T47D (cell line): ENCODE results near the gene KNOP1.
A peak's percentile ranks its signal among the peaks of the same experiment; 100 is the strongest.

Experiments
- DNase-seq, 2 experiments: peaks; one replicate each; pipeline versions ENCODE4 v3.0.0 to v3.0.0-alpha.2; 2011 to 2012; ENCODE audit warnings: low read depth in 1 of 2, low spot score in 1 of 2
- JUND ChIP-seq: IDR thresholded peaks from 2 replicates; pipeline ENCODE4 v1.6.1; 2012; ENCODE audit warnings: low read depth
- in situ Hi-C: cut with HindIII; loops from 2 replicates; pipeline ENCODE4 v1.10.0; 2016; ENCODE audit warnings: low sequenced_read_pairs, low pct_unique_long_range_greater_than_20kb

Gene KNOP1

DNA sequence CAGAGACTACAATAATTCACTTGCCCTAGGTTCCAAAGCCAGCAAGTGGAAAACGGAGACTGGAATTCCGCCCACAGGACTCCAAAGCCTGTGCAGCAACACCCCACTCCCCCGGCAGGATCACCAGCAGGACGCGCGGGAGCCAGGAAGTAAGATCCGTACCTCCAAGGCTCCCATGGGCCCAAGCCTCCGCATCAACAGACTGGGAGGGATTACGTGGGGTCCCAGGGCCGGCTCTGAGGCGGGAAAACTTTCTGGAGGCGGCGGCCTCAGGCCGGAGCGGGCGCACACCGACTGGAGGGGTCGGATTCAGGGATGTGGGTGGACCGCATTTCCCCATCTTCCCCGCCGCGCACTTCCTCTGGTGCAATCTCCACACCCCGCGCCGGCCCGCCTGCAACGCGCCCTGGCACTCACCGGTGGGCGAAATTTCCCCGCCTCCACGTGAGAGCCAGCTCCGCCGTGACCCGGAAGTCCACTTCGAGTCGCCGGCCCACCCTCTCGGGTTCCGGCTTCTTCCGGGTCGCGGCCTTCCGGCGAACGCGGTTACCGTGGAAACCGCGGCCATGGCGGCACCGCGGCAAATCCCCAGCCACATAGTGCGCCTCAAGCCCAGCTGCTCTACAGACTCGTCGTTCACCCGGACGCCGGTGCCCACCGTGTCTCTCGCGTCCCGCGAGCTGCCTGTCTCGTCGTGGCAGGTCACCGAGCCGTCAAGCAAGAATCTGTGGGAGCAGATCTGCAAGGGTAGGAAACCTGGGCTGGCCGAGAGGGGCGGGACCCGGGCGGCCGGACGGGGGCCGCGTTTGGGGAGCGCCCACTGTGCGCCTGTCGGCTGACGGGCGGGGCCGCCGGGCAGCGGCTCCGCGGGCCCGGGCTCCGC is at the start of gene KNOP1, which contains the start of gene IQCK:
KNOP1 (minus strand) TSS at position 487 of the 883 bp plus-strand sequence. CDS start 3,192 bp downstream, outside the sequence.
IQCK (plus strand) TSS at position 531 of the 883 bp plus-strand sequence; CDS start at position 567, 36 bp downstream.
- in situ Hi-C loops: no loop called here

GRCh38 chr16:19767497-19767896 is 49.5 kb upstream of the KNOP1 start:
- TF ChIP-seq JUND: no peak
- no peak for DNase-seq
- in situ Hi-C loops: no loop called here

More for the DNA sequence above, at the start of gene KNOP1, which contains the start of gene IQCK:
- peak; percentile 86 to 92 for DNase-seq
- no peak for TF ChIP-seq JUND

GRCh38 chr16:19766988-19767387 is 49.0 kb upstream of the KNOP1 start:
- DNase-seq: no peak
- no peak for TF ChIP-seq JUND
- in situ Hi-C loops: no loop called here

DNA sequence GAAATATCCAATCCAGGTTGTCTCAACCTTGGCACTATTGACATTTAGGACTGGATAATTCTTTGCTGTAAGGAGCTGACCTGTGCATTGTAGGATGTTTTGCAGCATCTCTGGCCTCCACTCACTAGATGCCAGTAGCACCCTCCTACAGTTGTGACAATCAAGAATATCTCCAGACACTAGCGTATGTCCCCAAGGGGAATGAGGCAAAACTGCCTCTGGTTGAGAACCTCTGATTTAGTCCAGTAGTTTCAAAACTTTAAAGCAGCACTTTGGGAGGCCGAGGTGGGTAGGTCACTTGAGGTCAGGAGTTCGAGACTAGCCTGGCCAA is 48.5 kb upstream of the KNOP1 start:
- TF ChIP-seq JUND: no peak
- no peak for DNase-seq
- in situ Hi-C loops: no loop called here

DNA sequence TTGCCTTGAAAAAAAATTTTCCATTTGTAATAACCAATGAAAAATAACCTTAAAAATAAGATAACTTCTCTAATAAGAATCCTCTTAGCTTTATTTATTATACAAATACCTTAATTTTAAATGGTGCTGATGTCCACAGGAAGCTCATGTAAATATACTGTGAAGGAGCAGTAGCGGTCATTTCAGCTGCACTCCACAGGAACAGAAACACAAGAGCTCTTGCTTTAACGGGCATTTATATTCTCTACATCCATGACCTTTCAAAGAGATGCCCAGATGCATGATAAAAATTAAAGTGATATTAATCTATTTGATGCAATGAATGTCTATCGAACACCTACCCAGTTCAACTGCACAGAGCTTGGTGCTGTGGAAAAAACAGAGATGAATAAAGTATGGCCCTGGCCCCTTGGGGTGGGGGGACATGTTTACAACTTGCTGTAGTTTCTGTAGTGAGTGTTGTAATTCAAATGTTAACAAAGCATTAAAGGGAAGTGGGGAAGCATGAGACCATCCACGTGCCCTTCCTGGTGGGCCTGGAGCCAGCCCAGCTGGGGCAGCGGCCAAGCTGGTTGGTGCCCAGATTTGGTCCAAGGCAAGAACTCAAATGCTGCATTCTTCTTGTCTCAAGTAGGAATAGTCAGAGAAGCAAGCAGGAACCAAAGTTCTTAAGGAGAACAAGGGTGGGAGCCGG is 48.0 kb upstream of the KNOP1 start:
- no peak for DNase-seq
- in situ Hi-C loops: no loop called here
- no peak for TF ChIP-seq JUND

DNA sequence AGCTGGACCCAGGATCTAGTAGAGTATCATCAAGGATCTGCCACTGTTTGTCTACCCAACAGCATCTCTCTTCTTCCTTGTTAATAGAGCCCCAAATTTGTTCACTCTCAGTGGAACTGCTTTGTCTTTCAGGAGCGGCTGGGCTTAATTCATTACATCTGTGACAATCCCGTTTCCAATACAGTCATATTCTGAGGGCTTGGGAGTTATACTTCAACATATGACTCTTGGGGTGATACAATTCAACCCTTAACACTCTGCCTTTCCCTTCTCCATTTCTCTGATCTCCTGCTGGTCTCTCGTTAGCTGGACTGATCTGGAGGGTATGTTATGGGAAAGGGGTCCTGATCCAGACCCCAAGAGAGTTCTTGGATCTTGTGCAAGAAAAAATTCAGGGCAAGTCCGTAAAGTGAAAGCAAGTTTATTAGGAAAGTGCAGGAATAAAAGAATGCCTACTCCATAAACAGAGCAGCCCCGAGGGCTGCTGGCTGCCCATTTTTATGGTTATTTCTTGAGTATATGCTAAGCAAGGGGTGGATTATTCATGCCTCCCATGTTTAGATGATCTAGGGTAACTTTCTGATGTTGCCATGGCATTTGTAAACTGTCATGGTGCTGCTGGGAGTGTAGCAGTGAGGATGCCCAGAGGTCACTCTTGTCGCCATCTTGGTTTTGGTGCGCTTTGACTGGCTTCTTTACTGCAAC is 42.5 kb upstream of the KNOP1 start:
- no peak for DNase-seq
- in situ Hi-C loops: no loop called here
- no peak for TF ChIP-seq JUND

DNA sequence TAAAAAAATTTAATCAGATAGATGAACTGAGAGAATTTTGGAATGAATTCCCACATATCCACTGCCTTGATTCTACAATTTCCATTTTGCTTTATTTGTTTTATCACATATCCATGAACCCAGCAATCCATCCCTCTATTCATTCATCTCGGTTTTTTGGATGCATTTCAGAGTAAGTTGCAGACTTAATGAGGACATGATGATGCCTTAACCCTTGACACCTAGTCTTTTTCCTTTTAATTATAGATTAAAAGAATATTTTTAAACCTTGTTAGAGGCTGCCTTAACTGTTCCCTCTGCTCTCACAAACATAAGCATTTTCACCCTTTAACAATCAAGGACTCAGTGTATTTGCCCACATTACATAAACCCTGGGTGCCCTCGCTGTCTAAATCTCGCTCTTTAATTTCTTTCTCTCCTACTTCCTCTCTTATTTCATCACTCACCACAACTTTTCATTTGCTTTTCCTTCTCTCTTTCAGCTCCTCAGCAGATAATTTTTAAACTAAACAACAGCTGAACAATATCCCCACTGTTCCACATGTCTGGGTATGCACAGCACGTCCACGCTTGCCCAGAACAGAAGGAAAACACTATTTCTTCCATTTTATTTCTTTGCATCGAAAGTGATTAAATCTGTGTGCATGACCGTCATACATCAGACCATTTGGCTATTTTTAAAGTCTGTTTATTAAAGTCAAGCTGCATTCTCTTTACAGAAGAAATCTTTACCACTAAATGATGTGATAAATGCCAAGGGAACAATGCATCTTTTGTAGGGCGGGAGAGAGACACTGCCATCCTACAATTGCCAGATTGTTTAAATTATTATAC is 40.0 kb upstream of the KNOP1 start:
- no peak for DNase-seq
- in situ Hi-C loops: no loop called here
- TF ChIP-seq JUND: no peak

GRCh38 chr16:19757026-19757425 is 39.0 kb upstream of the KNOP1 start:
- no peak for DNase-seq
- in situ Hi-C loops: no loop called here
- TF ChIP-seq JUND: no peak

GRCh38 chr16:19755268-19755667 is 37.2 kb upstream of the KNOP1 start:
- in situ Hi-C loops: no loop called here
- TF ChIP-seq JUND: no peak
- no peak for DNase-seq

- no peak for DNase-seq
- TF ChIP-seq JUND: no peak
- in situ Hi-C loops: no loop called here
Observed at GRCh38 chr16:19754644-19755036, 36.6 kb upstream of the KNOP1 start.

DNA sequence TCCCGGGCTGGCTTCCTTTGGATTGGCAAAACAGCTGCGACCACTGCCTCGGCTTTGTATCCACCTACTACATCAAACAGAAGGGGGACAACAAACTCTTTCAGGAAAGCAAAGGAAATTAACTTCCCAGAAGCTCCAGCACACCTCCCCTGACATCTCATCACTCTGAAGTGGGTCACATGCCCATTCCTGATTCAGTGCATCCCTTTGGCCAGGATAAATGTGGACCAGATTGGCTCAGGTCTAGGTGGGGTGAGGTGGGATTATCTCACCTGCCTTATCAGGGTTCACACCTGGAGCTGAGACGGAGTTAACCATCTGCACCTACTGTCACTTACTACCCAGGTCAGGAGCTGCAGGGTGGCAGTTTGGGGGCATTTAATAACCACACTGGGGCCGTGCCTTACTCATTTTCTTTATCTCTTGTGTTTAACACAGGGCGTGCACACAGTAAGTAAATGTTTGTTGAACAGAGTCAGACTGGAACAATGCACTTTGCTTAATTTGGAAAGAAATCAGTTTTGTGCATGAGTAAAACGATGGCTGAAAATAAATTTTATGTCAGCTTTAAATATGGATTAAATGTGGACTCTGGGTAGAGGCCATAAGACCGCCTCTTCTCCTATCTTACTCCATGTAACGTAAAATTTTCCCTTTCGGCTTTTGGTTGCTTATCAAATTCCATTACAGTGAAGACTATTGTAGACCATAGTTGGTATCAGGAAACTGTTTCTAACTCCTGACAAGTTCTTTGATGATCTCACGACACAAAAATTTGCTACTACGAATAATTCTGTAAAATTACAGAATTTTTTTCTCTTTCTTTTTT is 36.0 kb upstream of the KNOP1 start:
- TF ChIP-seq JUND: no peak
- DNase-seq: no peak
- in situ Hi-C loops: no loop called here
